AG10803 (cell line): ENCODE measurements around the gene PAFAH1B2.

Experiments
- DNase-seq: peaks from one replicate; pipeline ENCODE4 v3.0.0; 2010; ENCODE audit warnings: low read depth
- H3K4me3 ChIP-seq: 2 replicates; pipeline ENCODE4 v1.5.1; 2011; ENCODE audit warnings: mild to moderate bottlenecking, low read length, control low read depth
- CTCF ChIP-seq: conservative IDR thresholded peaks from 2 replicates; pipeline ENCODE4 v1.5.1; 2011; ENCODE audit warnings: mild to moderate bottlenecking, low read length, control low read depth, inconsistent platforms

The PAFAH1B2 gene

DNA sequence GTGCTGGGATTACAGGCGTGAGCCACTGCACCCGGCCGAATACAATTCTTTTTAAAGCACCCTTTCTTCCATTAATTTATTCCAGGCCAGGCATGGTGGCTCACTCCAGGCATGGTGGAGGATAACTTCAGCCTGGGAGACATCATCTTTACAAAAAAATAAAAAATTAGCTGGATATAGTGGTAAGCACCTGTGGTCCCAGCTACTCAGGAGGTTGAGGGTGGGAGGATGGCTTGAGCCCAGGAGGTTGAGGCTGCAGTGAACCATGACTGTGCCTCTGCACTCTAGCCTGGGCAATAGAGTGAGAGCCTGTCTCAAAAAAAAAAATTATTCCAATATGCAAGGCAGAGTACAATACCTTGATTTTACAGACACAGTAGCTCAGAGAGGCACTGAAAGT lies 66.5 kb downstream of the PAFAH1B2 start:
- H3K4me3 ChIP-seq = no peak overlapping the region
- no peak for DNase-seq
- no peak for TF ChIP-seq CTCF

DNA sequence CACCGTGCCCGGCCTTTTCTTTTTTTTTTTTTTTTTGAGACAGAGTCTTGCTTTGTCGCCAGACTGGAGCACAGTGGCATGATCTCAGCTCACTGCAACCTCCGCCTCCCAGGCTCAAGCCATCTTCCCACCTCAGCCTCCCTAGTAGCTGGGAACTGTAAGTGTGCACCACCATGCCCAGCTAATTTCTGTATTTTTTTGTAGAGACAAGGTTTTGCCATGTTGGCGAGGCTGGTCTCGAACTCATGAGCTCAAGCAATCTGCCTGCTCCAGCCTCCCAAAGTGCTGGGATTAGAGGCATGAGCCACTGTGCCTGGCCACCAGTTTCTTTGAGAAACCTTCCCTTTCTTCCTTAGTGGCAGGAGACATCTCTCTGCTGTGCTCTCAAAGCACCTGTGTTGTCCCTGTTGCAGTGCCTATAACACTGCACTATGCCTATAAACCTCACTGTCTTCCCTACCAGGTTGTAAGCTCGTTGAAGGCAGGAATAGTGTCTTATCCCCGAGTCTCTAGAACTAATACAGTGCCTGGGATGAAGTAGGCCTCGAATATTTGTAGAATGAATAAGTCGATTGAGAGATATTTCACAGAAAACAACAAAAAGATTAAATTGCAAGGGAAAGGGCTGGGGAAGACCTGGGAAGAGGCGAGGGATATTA lies 68.7 kb downstream of the PAFAH1B2 start:
- TF ChIP-seq CTCF = no peak
- no peak for DNase-seq
- no peak overlapping the region for H3K4me3 ChIP-seq

DNA sequence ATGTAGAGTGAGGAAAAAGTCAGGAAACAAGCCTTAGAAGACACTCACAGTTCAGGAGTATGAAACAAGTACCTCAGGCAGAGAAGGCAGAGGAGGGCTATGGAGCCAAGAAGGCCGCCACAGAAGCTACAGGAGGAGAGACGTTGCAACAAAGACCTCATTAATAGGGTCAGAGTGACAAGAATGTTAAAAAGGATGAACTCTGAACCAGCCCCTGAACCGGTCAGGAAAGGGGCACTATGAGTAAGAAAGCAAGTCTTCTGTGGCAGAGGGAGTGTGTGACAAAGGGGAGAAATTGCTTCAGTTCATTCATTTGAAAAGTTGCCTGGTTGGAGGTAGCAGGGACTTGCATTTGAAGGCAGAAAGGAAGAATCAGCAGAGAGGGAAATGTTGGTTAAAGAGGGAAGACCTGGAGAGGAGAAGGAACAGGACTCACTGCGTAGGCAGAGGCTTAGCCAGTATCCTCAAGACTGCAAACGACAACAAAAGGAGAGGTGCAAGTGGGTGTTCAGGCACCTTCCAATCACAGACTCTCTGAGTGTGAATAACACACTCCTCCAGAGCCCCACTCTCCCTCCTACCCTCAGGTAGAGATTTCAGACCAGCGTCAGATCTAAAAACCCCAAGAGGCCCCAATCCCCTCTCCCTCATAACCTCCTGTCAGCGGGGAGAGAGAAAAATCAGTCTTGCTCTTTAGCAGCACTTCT lies 70.5 kb downstream of the PAFAH1B2 start:
- TF ChIP-seq CTCF = no peak
- no peak overlapping the region for H3K4me3 ChIP-seq
- no peak for DNase-seq

DNA sequence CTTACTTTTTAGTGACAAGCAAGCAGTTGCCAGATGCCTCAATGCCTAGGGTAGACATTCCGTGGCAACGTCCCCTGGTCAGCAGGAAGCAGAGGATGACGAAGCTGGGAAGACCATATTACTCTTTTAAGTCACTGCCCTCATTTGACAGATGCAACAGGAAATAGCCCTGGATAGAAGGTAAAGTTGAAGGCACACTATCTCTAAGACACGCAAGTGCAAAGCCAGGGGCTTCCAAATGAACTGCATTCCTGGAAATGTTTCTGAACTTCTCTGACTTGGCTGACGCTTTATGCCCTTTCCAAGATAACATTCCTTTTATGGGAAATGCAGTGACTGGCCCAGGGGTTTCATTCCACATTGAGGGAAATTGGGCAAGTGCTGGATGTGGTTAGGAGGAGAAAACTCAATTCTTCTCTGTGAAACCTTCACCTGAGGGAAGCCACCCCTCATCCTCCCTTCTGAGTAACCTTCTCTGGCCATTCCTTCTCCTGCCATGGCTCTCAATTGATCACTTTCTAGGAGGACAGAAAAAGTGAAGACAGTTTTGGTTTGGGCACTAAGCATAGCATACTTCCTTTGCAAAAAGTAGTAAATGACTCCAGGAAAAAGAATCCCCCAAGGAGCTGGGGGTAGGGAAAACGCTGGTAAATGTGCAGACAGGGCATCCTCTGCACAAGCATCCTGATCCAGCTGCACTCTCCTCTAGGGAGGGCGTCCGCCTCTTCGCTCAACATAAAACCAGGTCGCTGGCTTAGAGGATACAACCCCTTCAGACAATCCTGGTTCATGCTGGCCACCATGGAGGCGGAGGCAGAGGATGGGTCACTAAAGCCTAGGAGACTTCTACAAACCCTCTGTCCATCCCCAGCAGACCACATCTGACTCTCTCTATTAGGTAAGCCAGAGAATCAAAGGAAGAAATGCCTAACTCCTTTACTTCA lies 73.3 kb downstream of the PAFAH1B2 start:
- H3K4me3 ChIP-seq = no peak overlapping the region
- DNase-seq = peak; percentile 54
- no peak for TF ChIP-seq CTCF

DNA sequence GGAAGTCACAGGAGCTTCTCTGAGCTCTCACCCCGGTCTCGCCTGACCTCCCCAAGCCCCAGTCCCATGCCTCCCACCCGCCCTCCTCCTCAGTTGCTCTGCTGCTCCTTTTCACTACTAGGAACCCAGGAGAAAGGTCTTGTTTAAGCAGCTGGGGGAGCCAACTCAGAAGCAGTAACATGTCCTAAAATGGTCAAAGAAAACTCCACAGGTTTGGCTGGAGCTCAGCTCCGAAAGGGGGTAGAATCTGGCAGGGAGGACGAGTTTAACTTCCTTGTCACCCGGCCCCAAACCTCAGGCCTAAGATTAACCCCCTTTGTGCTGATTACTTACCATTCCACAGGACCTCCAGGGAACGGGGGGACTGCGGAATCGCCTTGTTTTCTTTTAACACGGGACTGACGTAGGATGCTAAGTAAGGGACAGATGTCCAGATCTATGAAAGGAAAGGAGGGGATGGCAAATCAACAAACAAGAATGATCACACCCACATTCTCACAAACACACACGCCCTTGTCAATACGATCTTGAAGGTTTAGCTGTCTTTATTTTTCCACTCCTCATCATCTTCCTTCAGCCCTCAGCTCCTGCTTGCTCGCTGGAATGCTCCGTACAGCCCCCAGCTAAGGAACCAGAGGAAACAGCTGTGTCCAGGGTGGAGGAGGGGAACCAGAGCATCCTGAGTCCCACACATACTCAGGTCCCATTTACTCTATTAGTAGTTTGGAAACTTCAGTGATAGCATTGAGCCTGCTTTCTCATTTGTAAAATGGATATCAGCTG lies 74.2 kb downstream of the PAFAH1B2 start:
- no peak overlapping the region for H3K4me3 ChIP-seq
- TF ChIP-seq CTCF = no peak
- DNase-seq = no peak

DNA sequence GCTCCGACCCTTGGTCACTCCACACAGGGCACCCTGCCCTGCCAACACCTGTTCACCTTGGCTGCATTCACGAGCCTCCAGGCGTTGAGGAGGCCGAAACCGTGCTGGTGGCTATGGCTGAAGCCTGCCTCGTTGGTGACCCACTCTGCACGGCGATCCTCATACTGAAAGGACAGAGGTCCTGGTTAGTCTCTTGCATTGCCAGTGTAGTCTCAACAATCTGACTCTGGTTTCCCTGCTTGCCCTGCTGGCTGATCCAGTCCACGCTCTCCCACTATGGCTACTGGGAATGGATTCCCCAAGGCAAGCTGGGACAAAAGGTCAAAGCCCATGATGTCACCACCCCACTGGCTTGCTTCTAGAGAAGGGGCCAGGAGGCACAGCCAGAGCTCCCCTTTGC lies 74.9 kb downstream of the PAFAH1B2 start:
- no peak for DNase-seq
- no peak for TF ChIP-seq CTCF
- H3K4me3 ChIP-seq = no peak overlapping the region
